Stimulated activated CD4-positive, alpha-beta T cell treated with anti-CD3 and anti-CD28 coated beads, Interleukin-2, amount 100 ng/mL, for 48 hours (primary cell): ENCODE measurements around the gene RPP25L.

Source experiments
- DNase-seq, 2 donors: peaks; one replicate each; pipeline ENCODE4 v3.0.0-alpha.2; 2020

RPP25L gene

DNA sequence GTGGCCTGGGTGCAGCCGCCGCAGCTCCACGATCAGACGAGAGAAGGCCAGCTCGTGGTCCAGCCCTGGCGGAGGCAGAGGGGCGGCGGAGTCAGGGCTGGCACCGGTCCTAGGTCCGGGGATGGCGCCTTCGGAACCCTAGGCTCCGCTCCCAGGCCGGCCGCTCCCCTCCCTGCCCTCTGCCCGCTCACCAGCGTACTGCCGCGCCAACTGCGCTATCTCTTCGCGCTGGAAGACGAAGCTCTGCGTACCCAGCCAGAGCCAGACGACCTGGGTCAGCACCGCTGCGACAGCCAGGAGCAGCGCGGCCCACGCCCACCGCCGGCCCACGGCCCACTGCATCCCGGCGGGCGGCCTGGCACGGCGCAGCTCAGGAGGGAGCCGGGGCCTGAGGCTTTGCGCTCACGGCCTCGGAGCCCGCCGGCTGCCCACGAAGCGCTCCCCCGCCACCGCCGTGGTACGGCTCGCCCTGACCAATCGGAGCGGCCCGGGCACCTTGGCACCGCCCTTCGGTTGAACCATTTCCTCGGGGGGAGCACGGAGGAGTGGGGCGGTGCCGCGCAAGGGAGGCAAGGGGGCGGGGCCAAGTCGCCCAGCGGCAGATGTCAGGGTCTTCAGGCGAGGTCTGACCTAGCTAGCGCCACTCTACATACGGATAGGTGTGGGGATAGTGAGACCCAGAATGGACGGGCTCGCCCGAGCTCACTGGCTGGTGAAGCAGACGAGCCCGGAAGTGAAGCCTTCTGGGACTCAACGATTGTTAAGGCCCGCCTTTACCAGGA, 25.6 kb upstream of the RPP25L start, which contains the start of gene SIGMAR1:
Gene SIGMAR1 (minus strand): TSS at position 432 of the 782 bp plus-strand sequence. CDS start 90 bp downstream, at position 342.
- DNase-seq = peak; percentile 90 to 92

DNA sequence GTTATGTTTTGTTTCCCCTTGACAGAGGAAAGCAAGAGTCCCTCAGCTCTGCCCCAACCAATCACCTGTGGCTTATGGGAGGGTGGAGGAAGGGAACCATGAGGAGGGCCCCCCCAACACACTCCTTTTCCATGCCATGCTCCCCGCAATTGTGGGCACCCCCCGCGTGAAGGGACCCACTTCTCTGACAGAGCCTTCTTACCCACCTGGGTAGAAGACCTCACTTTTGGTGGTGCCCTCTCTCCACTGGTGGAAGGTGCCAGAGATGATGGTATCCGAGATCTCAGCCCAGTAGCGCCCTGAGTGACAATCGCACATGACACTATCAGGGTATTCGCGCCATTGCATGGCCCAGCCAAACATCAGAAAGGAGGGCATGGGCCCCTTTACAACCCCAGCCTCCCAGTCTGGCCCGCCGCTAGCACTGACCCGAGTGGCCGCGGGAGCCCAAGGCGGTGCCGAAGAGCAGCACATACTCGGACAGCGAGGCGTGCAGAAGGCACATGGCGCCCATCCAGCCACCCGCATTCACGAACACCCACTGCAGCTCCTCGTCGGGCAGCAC, 25.0 kb upstream of the RPP25L start:
- peak in 1 of 2 donors; percentile 14 for DNase-seq

DNA sequence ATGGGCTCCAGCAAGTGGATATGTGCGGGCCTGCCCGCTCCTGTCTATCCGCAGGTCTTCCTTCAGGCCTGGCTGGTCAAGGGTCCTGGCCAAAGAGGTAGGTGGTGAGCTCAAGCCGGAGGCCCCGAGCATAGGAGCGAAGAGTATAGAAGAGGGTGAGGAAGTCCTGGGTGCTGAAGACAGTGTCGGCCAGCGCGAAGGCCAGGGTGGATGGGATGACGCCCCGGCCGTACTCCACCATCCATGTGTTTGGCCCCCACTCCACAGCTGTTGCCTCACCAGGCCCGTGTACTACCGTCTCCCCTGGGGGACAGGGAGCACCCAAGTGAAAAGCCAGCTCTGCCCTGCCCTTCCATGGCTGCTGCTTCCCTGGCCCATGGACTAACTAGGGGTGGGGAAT, 23.7 kb upstream of the RPP25L start:
- no peak for DNase-seq

DNA sequence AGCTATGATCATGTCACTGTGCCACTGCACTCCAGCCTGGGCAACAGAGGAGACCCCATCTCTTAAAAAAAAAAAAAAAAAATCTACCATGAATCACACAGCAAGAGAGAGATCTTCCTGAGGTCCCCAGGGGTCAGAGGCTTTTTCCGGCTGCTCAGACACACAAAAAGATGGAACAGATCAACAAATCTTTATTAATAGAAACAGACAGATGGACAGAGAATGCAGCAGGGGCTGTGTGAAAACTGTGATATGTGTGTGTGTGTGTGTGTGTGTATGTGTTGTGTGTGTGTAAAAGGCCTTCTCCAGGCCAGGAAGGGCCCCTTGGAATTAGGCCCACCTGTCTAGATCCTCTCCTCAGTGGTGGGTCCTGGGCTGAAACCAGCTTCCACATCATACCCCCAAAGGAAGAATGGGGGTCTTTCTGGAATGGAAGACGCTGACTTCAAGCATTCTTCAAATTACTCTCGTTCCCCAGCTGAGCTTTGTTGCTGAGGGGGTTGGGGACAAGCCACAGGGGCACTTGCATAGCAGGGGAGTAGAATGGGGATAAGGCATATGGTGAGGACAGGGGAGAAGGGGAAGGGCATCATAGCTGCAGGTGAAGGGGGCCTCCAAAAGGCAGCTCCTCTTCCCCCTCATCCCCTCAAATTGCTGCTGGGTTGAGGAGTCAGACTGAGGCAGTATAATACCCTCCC, 22.8 kb upstream of the RPP25L start:
- DNase-seq = no peak

DNA sequence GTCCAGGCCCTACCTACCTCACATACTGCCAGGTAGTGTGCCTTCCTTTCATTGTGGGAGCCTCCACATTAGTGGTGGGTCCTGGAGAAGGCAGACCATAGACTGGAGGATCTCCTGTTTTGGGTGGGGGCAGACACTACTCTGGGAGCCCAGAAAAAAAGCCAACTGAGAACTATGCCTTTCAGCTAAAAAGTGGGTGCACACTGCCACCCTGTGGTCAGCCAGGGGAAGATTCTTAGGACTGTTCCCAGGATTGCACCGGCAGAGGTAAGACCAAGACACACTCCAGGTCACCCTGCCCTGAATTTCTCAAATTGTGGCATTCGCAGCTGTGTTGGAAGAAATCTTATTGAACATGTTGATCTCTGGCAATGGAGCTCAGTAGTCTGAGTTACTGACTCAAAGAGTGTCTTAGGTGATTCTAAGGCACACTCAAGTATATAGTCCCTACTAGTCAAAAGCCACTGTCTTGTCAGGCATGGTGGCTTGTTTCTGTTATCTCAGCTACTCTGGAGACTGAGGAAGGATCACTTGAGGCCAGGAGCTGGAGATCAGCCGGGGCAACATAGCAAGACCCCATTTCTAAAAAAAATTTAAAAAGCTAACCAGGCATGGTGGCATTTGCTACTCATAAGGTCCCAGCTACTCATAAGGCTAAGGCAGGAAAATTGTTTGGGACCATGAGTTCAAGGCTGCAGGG, 22.1 kb upstream of the RPP25L start:
- peak; percentile 68 to 72 for DNase-seq

DNA sequence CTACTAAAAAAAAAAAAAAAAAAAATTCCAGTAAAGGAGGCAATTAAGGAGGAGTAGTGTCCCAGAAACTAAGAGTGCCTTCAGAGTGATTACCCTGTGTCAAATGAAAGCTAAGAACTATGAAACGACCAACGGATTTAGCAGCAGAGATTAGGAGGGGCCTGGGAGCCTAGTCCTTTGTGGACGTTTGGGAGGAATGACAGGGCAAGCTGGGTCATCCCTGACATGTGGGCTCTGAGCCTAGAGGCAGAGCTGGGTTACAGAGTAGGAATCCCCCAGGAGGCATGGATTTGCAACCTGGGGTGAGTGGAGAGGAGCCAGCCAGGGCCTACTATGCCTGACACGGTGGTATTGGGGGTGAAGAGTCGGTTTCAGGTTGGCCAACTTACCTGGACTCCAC, 21.3 kb upstream of the RPP25L start:
- no peak for DNase-seq

DNA sequence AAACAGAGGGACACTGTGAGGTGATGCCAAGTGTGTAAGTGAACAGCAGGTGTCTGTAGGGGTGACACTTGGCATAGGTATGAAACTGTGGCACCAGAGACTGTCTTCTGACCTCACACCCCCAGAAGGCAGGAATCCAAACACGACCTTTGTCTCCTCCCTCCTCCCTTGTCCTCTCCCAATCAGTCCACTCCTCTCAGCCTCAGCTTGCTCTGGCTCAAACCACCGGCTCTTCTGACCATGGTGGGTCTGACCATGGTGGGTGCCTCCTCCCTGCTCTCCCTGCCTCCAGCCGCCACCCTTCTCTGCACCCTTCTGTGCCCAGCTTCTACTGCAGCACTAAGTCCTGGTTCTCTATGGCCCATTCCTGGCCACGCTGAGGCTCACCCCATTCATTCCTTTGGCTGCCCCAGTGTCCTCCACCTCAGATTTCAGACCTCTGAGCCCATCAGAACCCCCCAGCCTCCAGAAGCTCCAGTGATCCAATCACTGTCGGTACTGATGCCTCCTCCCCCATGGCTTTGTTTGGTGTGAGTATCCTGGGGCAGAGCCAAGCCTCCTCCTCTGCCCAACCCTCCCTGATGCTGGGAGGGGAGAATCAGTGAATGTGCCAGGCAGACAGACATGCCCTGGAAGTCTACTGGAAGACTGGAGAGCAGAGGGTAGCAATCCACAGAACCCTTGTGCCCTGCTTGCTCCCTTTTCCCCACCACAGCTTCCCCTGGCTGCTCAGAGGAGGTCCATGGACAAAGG, 18.7 kb upstream of the RPP25L start:
- no peak for DNase-seq

DNA sequence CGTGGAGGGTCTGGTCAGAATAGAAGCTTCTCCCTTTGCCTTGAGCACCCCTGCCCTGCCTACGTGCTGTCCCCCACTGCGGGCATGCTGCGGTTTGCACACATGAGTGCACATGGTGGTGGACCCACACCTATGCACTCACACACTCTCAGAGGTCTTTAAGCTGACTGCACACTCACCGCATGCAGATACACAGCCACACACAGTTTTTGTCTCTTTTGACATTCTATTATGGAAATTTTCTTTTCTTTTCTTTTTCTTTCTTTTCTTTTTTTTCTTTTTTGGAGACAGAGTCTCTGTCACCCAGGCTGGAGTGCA, 17.6 kb upstream of the RPP25L start:
- DNase-seq = no peak

DNA sequence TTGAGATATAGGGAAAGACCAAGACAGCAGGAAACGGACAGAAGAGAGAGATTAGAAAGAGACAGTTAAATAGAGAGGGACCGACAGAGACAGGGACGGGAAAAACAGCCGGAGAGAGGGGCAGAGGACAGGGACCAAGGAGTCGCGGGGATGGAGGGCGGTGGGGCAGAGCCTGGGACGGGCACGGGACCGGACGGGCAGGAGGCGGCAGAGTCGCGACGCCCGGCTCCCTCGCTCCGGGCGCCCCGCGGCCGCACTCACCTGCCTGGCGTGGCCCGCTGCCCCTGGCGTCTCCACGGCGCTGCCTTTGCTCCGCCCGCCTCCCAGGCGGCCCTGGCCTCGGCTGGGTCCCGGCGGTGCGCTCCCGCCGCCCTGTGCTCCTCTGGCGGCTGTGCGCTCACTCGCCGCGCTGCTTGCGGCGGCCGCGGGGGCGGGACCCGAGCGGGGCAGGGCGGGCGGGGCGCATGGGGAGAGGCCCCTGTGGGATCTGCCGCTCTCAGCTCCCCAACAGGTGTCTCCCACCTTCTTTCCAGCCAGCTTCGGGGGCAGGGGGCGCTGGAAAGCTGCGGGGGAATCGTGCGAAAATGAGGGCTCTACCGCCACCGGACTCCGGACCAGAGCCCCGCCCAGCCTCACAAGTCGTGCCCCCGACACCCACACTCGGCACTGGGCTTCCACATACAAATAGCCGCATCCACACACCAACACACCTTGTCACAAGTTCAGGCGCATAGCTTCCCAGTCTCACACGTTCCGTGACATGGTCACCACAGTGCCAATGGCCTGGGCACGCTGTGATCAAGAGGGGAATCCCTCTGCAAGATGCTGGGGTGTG, 17.0 kb upstream of the RPP25L start, which contains the start of gene ARID3C:
Gene ARID3C (minus strand): TSS at position 411 of the 835 bp plus-strand sequence. CDS start 1,052 bp downstream, outside the sequence.
- DNase-seq = peak in 1 of 2 donors; percentile 41

DNA sequence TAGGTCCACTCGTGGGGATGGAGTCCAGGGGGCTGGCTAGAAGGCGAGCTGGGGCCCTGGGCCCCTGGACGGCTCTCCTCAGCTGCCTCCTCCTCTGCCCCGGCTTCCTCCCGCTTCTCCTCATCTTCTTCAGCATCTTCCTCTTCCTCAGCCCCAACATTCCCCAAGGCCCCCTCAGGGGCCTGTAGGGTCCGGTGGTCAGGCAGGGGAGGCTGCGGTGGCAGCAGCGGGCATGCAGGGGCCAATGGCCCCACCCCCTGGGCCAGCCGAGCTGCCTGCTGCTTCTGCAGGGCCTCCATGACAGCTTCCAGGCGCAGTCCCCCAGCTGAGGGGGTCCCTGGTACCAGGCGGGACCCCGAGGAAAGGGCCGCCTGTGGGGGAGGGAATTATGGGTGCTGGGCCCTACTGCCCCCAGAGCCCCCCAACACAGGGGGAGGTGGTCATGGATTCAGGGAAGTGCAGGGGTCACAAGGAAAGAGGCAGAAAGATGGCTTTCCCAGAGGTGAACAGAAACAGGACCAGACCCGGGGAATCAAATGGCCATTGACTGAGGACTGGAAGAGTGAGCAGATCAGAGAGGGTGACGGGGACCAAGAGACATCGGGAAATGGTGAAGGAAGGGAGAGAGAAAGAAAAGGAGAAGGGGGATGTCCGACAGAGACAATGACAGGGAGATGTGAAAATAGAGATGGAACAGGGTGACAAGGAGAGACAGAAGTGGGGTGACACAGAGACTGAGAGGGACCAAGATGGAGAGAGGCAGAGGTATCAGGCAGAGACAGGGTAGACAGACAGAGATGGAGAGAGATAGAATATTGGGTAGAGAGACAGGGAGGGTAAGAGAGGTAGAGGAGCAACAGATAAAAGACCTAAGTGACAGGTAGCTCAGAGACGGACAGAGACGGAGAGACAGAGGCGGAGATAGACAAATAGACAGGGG, 16.1 kb upstream of the RPP25L start:
- DNase-seq = no peak

DNA sequence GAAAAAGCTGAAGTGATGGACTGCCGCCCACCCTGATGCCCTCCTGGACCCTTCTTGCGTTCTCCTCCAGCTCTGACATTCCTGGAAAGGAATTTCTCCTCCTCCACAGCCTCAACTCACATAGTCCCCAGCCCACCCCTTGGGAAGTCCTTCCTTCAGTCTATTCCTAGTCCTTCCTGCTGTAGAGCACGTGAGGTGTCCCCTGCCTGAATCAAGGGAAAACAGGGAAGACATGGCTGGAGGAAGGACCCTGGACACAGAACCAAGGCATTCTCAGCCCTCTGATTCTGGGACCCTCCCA, 13.2 kb upstream of the RPP25L start:
- DNase-seq = no peak

DNA sequence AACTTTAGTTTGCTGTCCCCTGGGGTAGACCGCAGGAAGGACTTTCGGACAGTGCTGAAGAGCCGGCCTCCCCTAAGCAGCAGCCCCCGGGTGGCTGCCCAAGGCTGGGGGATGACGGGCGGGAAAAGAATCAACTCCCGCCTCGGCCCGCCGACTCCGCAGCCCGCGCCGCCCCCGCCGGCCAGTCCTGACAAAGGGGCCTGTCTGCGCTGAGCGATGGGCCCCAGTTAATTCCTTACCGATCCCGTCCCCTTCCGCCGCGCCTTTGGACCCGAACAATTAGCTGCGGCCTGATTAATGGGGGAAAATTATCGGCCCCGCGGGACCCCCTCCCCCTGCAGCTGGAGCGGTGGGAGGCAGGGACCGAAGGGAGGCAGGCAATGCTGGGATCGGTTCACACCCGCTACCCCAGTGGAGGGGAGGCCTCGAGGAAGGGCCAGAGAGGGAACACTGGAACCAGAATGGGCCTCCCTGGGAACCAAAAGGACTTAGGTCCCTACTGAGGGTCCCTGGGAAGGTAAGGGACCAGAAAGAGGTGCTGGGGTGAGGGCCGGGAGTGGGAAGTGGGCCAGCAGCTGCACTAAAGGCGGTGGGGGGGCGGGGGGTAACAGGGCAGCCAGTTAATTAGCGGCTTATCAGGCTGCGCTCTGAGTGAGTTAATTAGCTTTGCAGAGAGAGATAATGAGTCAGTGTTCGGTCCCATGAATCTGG, 12.7 kb upstream of the RPP25L start:
- DNase-seq = no peak

DNA sequence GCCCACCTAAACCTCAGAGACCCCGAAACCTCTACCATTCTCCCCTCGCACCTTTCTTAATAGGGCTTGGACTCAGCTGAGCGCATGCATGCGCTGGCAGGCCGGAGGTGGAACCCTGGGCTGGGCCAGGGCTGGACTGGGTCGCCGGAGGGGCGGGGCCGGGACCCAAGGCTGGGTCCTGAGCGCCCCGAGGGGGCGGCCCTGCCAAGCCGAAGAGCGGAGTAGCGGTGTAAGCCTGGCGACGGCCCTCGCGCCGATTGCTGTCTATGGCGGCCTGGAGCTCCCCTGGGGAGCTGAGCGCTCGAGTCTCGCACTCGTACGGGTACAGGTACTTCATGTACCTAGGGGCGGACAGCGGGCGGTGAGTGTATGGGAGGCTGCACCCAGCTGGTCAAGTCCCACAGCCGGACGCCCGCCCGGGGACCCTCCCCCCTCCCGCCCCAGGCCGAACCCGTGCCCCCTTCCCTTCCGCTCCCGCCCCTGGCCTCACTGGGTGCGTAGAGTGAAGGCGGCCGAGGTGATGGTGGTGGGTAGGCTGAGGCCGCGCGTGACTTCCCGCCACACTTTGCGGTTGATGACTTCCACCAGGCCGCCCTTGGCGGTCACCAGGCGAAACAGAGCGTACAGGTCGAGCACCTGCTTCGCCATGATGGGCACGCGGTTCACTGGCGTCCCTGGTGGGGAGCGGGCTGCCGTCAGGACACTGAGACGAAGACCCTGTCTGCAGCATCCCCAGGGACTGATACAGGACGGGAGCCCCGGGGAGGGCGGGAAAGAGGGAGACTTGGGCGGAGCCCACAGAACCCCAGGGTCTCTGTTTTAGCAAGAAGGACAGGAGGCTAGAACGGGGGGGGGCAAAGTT, 11.7 kb upstream of the RPP25L start:
- DNase-seq = no peak

DNA sequence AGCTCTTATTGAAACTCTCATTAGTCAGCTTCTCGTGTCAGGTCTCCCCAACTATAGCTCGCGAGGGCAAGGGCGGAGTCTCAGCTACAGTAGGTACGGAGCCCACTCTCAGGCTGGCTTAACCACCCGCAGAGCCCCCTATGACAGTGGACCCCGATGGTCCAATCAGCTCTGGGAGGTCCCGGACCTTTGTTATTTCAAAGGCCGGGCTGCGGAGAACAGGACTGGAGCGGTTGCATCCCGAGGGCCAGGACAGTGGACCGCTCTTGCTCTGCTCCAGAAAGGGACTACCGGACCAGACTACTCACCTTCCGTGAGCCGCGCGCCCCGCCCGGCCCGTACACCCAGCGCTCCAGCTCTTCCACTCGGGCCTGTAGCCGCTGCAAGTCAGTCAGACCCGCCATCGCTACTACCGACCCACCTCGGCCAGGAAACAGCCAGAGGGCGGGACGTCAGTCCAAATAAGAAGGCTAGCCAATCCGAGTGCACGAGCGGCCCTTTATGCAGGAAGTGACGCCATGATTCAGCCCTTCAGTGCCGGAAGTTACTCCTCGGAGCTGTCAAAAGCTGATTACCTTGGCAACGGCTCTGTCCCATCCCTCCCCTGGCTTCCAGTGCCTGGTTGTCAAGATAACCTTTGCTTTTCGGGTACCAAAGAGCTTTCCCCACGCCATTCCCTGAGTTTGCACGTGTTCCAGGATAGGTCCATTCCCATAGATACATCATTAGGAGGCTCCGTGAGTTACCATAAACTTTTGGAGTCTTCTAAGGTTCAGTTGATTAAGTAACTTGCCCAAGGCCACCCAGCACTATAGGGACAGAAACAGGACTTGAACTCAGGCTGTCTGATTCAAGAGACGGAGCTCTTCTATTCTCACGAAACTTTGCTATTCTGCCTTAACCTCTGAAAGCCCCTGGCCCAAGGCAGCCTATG, 8.4 kb upstream of the RPP25L start, which contains the start of gene DCTN3:
Gene DCTN3 (minus strand): TSS at position 435 of the 934 bp plus-strand sequence. CDS start 31 bp downstream, at position 404.
- peak; percentile 78 to 80 for DNase-seq

DNA sequence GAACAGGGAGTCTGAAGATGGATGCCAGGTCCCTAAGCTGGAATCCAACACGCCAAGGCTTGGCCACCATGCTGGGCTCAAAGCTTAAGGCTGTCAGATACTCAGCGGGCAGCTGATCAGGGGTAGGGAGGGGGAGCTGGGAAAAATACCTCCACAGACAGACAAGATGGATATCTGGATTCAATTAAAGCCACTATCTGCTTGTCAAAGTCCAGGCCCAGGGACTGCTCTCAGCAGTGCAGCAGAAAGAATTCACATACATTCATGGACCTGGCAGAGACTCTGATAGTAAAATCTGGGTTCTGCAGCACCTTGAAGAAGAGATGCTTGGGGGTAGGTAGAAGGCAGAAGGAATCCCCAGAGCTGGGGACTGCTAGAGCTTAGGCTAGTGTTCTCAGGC, 3.2 kb upstream of the RPP25L start:
- no peak for DNase-seq

DNA sequence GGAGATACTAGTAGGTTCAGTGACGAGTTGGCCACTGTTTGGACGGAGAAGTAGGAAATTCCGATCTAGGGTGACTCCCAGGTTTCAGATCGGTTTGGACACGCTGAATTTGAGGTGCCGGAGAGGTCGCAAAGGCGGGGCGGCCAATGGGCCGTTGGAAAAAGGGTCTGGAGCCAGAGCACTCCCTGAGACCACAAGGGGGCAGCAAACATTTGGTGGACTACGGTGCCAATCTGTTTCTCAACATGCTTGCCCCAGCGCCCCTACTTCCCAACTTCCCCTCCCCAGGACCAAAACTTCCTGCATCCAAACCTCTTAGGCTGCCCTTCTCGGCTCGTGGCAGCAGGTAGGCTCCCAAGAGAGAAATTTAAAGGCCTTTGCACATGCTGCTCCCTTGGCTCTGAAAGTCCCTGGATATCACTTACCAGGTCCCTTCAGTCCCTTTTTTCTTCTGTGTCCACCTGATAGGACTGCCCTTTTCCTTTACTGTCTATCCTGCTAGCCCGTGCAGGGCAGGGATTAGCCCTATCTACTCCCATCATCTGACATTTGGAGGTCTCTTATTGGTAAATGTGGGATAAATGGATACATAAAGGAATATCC, 992 bp upstream of the RPP25L start:
- DNase-seq = peak; percentile 71

DNA sequence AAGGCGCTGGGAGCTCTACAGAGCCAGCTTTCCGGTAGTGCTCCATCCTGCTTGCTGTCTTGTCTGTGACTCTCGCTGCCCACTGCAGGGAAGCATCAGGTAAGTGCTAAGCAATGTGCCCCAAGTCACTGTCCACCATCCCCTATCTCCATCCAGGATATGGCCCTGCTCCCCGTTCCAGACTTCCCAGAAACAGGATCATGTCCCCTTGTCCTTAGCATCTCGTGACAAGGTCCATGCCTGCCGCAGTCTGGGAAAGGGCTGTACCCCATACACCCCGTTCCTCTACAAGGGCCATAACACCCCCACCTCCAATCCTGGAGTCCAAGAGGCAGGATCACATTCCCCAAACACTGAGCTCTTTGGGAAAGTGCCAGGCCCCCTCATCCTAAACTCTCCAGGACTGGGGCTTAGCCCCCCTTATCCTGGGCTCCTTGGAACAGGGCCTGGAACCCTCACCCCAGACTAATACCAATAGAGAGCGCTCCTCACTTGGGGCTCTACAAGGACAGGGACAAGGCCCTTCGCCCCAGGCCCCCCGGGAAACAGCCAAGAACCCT, 566 bp downstream of the RPP25L start:
- DNase-seq = no peak
